Prostate gland (tissue), 2 donors: Measurements from ENCODE around the gene NME3. TPM values are rescaled to one million over a fixed set of nuclear protein-coding genes. Genes with fewer than 3 reads are reported as not detected.

Experiments used
- DNase-seq: peaks from one replicate; pipeline ENCODE4 v3.0.0-alpha.2; 2019; ENCODE audit warnings: low spot score
- H3K27ac ChIP-seq, 2 donors: fragments of 200-600 bp; sonication (generic); 2 replicates each; pipeline ENCODE4 v1.5.1; 2017 to 2019
- H3K27me3 ChIP-seq: fragments of 200-600 bp; sonication (generic); replicated peaks from 2 replicates; pipeline ENCODE4 v1.5.1; 2019; ENCODE audit not compliant: insufficient read depth
- H3K36me3 ChIP-seq, 2 donors: fragments of 200-600 bp; sonication (generic); 1 replicate in 1 of 2; 2 replicates in 1 of 2; pipeline versions ENCODE4 v1.5.1 to v1.8.1; 2017 to 2019
- H3K4me1 ChIP-seq: fragments of 200-600 bp; sonication (generic); replicated peaks from 2 replicates; pipeline ENCODE4 v1.5.1; 2019
- H3K4me3 ChIP-seq, 2 donors: fragments of 200-600 bp; sonication (generic); 2 replicates each; pipeline ENCODE4 v1.5.1; 2017 to 2019
- H3K9me3 ChIP-seq: fragments of 200-600 bp; sonication (generic); 2 replicates; pipeline ENCODE4 v1.5.1; 2017
- CTCF ChIP-seq, 4 experiments: fragments of 200-600 bp in 2 of 4; fragments of 450-650 bp in 2 of 4; sonication (generic) in 2 of 4; IDR thresholded peaks; 1 replicate in 3 of 4; 2 replicates in 1 of 4; pipeline ENCODE4 v1.5.1; 2016 to 2019; ENCODE audit warnings: antibody characterized with exemption in 4 of 4, mild to moderate bottlenecking in 2 of 4, moderate library complexity in 2 of 4
- POLR2A ChIP-seq: fragments of 450-650 bp; IDR thresholded peaks from one replicate; pipeline ENCODE4 v1.6.1; 2016; ENCODE audit warnings: antibody characterized with exemption, mild to moderate bottlenecking
- POLR2AphosphoS5 ChIP-seq: sonication (generic); formaldehyde crosslinking; IDR thresholded peaks from one replicate; pipeline ENCODE4 v1.6.1; 2017; ENCODE audit warnings: antibody characterized with exemption
- WGBS: methylation state at CpG from one replicate; pipeline ENCODE4 v1.1.5; 2018; 5-methylcytosine and 5-hydroxymethylcytosine counted together
- intact Hi-C: fragments of 100-400 bp; cut with DNase I; formaldehyde crosslinking; loops from one replicate; pipeline ENCODE4 v1.14.2; 2022
- total RNA-seq, 2 donors: library from RNA; depleted of rRNA; stranded (reverse); fragments of >200 nt; gene quantifications; one replicate each; pipeline ENCODE4 v1.1.0, GENCODE V29; 2016

NME3 gene
- total RNA-seq, 2 donors from 2014 or later: 135 to 252 TPM

- Histone ChIP-seq H3K9me3 (no peaks in the 10 kb centered on the region), H3K27me3 (no peaks in the 10 kb centered on the region), H3K4me1 (no peaks in the 10 kb centered on the region), H3K27ac (no peak overlapping the region), H3K4me3 (no peak overlapping the region), H3K36me3 (peaks cover 4 to 5% of the 10 kb centered on the region in 2 donors)
- WGBS: 95% methylated on average over 12 of the region's 12 CpGs
- intact Hi-C loops: no loop called here
- no peak for DNase-seq
- TF ChIP-seq POLR2AphosphoS5: no peak
- TF ChIP-seq POLR2A: no peak
- TF ChIP-seq CTCF (IDR thresholded peaks at IDR 0.05): no peak
Observed at GRCh38 chr16:1754204-1754603, 17.1 kb downstream of the NME3 start.

GRCh38 chr16:1752853-1753252 lies 18.5 kb downstream of the NME3 start:
- WGBS: 95% methylated on average over 14 of the region's 14 CpGs
- intact Hi-C loops: no loop called here
- Histone ChIP-seq H3K4me1 (no peaks in the 10 kb centered on the region), H3K9me3 (no peaks in the 10 kb centered on the region), H3K36me3 (peaks cover 7 to 10% of the 10 kb centered on the region in 2 donors), H3K27ac (no peak overlapping the region), H3K4me3 (no peak overlapping the region), H3K27me3 (no peaks in the 10 kb centered on the region)
- TF ChIP-seq POLR2A: no peak
- TF ChIP-seq CTCF (IDR thresholded peaks at IDR 0.05): no peak
- no peak for DNase-seq

GRCh38 chr16:1751946-1752345 lies 19.4 kb downstream of the NME3 start:
- TF ChIP-seq CTCF (IDR thresholded peaks at IDR 0.05): no peak
- no peak for TF ChIP-seq POLR2A
- no peak for TF ChIP-seq POLR2AphosphoS5
- intact Hi-C loops: no loop called here
- 96% methylated on average over 16 of the region's 16 CpGs for WGBS

GRCh38 chr16:1749152-1750117 lies 21.9 kb downstream of the NME3 start:
- H3K9me3 ChIP-seq: no peaks in the 10 kb centered on the region
- H3K4me1 ChIP-seq: no peaks in the 10 kb centered on the region
- peaks cover 7 to 10% of the 10 kb centered on the region in 2 donors for H3K36me3 ChIP-seq
- TF ChIP-seq CTCF (IDR thresholded peaks at IDR 0.05) (no peak), POLR2AphosphoS5 (no peak), POLR2A (no peak)
- 90% methylated on average over 29 of the region's 29 CpGs for WGBS
- no peak overlapping the region for H3K4me3 ChIP-seq
- H3K27ac ChIP-seq: no peak overlapping the region
- intact Hi-C loops: no loop called here
- H3K27me3 ChIP-seq: no peaks in the 10 kb centered on the region
- DNase-seq: no peak

More at GRCh38 chr16:1751946-1752345, 19.4 kb downstream of the NME3 start:
- peaks cover 10 to 12% of the 10 kb centered on the region in 2 donors for H3K36me3 ChIP-seq
- no peak for DNase-seq
- no peaks in the 10 kb centered on the region for H3K4me1 ChIP-seq
- H3K27ac ChIP-seq: no peak overlapping the region
- no peak overlapping the region for H3K4me3 ChIP-seq
- no peaks in the 10 kb centered on the region for H3K9me3 ChIP-seq
- no peaks in the 10 kb centered on the region for H3K27me3 ChIP-seq

GRCh38 chr16:1747934-1748333 lies 23.4 kb downstream of the NME3 start:
- no peak for DNase-seq
- no peaks in the 10 kb centered on the region for H3K9me3 ChIP-seq
- TF ChIP-seq CTCF (IDR thresholded peaks at IDR 0.05) (no peak), POLR2AphosphoS5 (no peak), POLR2A (no peak)
- no peak overlapping the region for H3K4me3 ChIP-seq
- no peak overlapping the region for H3K27ac ChIP-seq
- intact Hi-C loops: no loop called here
- H3K36me3 ChIP-seq: peaks cover 7 to 10% of the 10 kb centered on the region in 2 donors
- WGBS: 88% methylated on average over 11 of the region's 11 CpGs
- H3K27me3 ChIP-seq: no peaks in the 10 kb centered on the region
- no peaks in the 10 kb centered on the region for H3K4me1 ChIP-seq
